Activated CD8-positive, alpha-beta memory T cell treated with anti-CD3 and anti-CD28 coated beads for 36 hours (primary cell): ENCODE data around the gene PXMP4. TPM values are rescaled to one million over a fixed set of nuclear protein-coding genes. Genes with fewer than 3 reads are reported as not detected.

Source experiments
- CTCF ChIA-PET: fragments of 350-600 bp; sonication (Branson Sonifier 250); formaldehyde crosslinking; loops from one replicate; lab custom pipeline; 2021; ENCODE audit warnings: antibody characterized with exemption; lab: Charles Lee
- POLR2A ChIA-PET: fragments of 350-600 bp; sonication (Branson Sonifier 250); formaldehyde crosslinking; loops from one replicate; lab custom pipeline; 2021; ENCODE audit warnings: antibody characterized with exemption; lab: Charles Lee
- total RNA-seq, 2 experiments: library from RNA; stranded (reverse); gene quantifications; one replicate each; pipeline ENCODE4 v1.2.3, GENCODE V29; 2021

PXMP4 gene
- total RNA-seq, 2 experiments from 2014 or later: 7.0 to 7.5 TPM

DNA sequence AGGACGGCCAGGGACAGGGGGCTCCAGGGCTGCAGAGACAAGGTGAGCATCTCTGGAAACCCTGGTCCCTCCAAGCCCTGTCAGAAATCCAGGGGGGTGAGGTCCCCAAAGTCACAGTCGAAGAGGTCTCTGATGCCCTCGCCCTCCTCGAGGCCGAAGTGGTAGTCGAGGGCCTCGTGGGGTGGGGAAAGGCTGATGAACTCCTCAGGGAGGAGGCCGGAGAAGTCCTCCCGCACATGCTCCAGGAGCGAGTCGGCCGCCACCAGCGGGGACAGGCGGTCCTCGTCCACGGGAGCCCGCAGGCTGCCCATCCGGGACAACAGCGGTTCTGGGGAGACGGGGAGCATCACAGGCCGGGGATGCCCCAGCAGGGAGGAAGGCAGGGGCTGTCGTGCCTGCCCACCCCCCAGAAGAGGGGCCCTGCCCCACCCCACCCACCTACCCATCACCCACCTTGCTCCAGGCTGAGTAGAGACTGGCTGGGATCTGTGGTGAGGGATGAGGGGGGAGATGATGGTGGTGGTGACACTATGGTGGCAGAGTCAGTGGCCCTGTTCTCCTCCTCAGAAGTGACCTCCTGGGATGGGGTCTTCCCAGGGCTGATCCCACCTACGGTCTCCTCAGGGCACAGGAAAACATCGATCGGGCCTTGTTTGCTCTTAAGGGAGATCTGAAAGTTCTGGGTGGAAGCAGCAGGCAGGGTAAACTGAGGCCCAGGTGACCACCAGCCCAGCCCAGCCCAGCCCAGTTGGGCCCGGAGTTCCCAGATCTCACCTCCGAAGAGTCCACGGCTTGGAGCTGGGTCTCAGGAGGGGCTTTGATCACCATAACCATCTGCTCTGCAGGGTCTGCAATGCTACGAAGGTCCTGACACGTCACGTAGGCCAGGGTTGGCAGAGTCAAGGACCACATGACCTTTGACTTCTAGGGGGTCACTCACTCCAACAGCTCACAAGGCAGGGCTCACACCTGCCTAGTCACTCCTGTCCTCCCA, 43.2 kb downstream of the PXMP4 start:
- CTCF ChIA-PET: interaction anchor here (1.5 kb wide), 1 partner anchor 9 kb away, joined by 8 read pairs; no protein-coding TSS in a partner anchor

GRCh38 chr20:33676121-33676520, 44.0 kb downstream of the PXMP4 start:
- ChIA-PET CTCF (no interaction called here), POLR2A (interaction anchor here (2.2 kb wide), 1 partner anchor 9 kb away, joined by 8 read pairs; no protein-coding TSS in a partner anchor)

More for the DNA sequence above, 43.2 kb downstream of the PXMP4 start:
- POLR2A ChIA-PET: interaction anchor here (2.2 kb wide), 1 partner anchor 8 kb away, joined by 8 read pairs; no protein-coding TSS in a partner anchor

- POLR2A ChIA-PET: interaction anchor here (2.2 kb wide), 1 partner anchor 10 kb away, joined by 8 read pairs; no protein-coding TSS in a partner anchor
- CTCF ChIA-PET: no interaction called here
Observed at GRCh38 chr20:33675136-33675959, 44.8 kb downstream of the PXMP4 start.

GRCh38 chr20:33674294-33675135, 45.6 kb downstream of the PXMP4 start, which contains the start of gene NECAB3:
TSS of gene NECAB3 (minus strand) at chr20:33674428. CDS start at chr20:33674352, 76 bp downstream.
- POLR2A ChIA-PET: interaction anchor here (0.6 to 2.2 kb wide), 2 partner anchors 11 kb away, joined by 3 to 8 read pairs; no protein-coding TSS in a partner anchor

GRCh38 chr20:33673410-33674293, 46.5 kb downstream of the PXMP4 start:
- ChIA-PET POLR2A (interaction anchor here (0.6 kb wide), 1 partner anchor 10 kb away, joined by 3 read pairs; no protein-coding TSS in a partner anchor), CTCF (interaction anchor here (0.6 to 1.3 kb wide), 2 partner anchors 9 to 15 kb away, joined by 3 read pairs; no protein-coding TSS in a partner anchor)

More at GRCh38 chr20:33674294-33675135, 45.6 kb downstream of the PXMP4 start, which contains the start of gene NECAB3:
- CTCF ChIA-PET: interaction anchor here (1.3 kb wide), 1 partner anchor 8 kb away, joined by 3 read pairs; no protein-coding TSS in a partner anchor

- ChIA-PET POLR2A (no interaction called here), CTCF (interaction anchor here (0.6 kb wide), 1 partner anchor 15 kb away, joined by 3 read pairs; no protein-coding TSS in a partner anchor)
Observed at GRCh38 chr20:33673114-33673409, 47.0 kb downstream of the PXMP4 start.

DNA sequence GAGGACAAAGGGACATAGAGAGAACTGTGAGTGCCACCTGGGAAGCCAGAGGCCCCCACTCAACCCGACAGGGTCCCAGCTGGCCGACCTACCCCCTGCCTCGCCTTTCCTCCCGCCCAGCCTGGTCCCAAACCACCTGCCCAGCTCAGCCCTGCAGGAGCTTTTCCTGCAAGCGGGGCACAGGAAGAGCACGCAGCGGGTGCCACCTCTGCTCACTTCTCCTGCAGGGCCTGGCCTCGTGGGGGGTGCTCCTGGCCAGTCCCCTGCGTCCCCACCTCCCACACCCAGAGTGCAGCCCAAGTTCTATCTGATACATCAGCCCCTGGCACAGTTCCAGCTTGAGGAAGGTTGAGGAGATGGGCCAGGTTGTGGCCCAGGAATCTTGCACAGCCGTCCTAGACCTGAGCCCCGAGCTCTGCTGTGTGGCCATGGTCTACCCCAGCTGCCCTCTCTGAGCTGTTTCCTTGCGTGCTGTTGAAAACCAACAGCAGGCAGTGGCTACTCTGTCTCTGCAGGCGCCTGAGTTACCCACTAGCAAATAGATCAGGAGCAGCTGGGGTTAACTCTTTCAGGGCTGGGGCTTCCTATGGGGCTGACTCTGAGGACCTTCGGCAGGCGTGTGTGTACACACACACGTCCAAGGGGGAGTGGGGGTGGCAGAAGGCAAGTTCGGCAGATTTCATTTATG, 47.5 kb downstream of the PXMP4 start:
- CTCF ChIA-PET: interaction anchor here (0.6 kb wide), 1 partner anchor 16 kb away, joined by 3 read pairs; no protein-coding TSS in a partner anchor
- POLR2A ChIA-PET: no interaction called here

GRCh38 chr20:33671573-33672288, 48.4 kb downstream of the PXMP4 start:
- POLR2A ChIA-PET: no interaction called here
- CTCF ChIA-PET: no interaction called here

DNA sequence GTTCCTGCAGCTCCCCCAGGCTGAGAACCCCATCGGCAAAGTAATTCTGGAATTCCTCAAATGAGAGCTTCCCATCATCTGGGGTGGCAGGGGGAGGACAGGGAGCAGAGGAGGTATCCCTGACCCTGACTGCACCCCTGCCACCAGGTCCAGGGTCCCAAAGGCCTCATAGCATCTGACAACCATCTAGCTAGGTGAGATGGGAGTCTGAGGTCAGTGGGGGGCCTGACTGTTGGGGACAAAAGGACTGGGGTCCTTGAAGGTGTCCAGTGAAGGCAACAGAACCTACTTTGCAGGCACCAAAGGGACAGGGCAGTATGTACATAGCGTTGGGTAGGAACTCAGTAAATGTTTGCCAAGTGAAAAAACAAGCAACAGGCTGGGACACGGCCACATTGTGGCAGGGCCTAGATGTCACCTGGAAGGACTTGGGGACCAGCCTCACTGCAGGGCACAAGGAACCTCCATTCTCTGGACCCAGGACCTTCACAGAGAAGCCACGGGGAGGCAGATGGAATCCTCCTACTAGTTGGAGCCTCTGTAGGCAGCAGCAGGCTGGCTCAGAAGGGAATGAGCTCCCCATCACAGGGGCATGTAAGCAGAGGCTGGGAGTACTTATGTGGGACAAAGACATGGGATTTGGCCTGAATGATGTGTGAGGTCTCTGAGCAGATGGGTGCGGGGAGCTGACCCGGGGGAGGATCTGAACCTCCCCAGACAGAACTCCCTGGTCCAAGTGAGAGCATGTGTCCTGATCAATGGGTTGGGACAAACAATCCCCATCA, 49.2 kb downstream of the PXMP4 start:
- CTCF ChIA-PET: interaction anchor here (0.6 kb wide), 1 partner anchor 72 kb away, joined by 3 read pairs; no protein-coding TSS in a partner anchor
- POLR2A ChIA-PET: interaction anchor here (0.7 kb wide), 1 partner anchor 68 kb away, joined by 3 read pairs; no protein-coding TSS in a partner anchor

DNA sequence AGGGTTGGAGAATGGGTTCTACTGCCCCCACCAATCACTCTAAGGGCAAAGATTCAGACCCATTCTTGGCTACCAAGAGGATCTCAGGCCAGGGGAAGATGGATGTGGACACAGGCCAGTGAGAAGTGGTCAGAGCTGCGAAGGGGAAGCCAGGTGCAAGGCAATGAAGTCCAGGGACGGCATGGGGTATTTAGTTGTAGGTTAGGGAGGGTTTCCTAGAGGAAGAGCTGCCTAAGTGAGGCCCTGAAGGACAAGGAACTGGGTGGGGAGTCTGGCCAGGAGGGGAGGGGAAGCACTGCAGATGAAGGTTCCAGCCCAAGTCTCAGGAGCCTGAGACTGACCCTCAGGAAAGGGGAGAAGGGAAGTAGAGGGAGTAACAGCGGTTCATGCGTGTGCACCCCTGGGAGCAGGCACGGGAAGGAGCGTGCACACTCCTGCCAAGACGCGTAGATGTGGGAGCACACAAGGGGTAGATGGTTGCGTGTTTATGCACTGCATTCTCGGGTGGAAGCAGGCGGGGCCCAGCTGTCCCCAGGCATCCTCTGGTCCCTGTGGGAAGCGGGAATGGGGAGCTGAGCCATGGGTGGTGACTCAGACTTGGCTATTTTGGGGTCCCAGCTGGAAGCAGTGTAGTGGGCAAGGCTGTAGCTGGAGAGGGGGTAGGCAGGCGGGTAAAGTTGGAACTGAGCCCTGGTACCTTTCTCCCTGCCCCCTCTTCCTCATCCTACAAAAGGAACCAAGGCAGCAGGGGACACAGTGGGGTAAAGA, 50.1 kb downstream of the PXMP4 start:
- POLR2A ChIA-PET: interaction anchor here (0.7 to 1.0 kb wide), 2 partner anchors 9 to 67 kb away, joined by 3 to 4 read pairs; no protein-coding TSS in a partner anchor
- CTCF ChIA-PET: interaction anchor here (0.6 to 3.0 kb wide), 5 partner anchors 12 to 226 kb away, joined by 3 to 16 read pairs (median 4); partner anchors contain the start of genes CBFA2T2, SNTA1 and ZNF341

DNA sequence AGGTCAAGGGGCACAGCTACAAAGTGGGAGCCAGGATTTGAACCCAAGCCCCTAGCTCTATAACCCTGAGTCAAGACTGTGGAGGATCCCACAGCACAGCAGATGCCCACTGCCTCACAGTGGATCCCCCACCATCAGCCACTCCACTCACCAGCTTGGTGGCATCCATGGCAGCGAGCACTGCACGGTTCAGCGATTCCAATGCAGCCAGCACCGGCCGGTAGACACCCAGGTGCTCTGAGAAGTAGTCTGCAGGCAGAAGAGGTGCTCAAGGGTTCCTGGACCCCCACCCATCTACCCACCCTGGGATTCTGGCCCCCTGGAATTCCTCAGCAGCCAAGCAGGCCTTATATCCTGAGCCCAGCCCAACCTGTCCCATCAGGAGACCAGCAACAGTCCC, 50.9 kb downstream of the PXMP4 start:
- ChIA-PET CTCF (interaction anchor here (1.0 to 3.5 kb wide), 7 partner anchors 13 to 225 kb away, joined by 3 to 17 read pairs (median 6); partner anchors contain the start of genes CBFA2T2, E2F1, SNTA1 and ZNF341), POLR2A (interaction anchor here (0.6 to 3.7 kb wide), 7 partner anchors 10 to 225 kb away, joined by 3 to 23 read pairs (median 8); partner anchors contain the start of genes CBFA2T2 and ZNF341)

DNA sequence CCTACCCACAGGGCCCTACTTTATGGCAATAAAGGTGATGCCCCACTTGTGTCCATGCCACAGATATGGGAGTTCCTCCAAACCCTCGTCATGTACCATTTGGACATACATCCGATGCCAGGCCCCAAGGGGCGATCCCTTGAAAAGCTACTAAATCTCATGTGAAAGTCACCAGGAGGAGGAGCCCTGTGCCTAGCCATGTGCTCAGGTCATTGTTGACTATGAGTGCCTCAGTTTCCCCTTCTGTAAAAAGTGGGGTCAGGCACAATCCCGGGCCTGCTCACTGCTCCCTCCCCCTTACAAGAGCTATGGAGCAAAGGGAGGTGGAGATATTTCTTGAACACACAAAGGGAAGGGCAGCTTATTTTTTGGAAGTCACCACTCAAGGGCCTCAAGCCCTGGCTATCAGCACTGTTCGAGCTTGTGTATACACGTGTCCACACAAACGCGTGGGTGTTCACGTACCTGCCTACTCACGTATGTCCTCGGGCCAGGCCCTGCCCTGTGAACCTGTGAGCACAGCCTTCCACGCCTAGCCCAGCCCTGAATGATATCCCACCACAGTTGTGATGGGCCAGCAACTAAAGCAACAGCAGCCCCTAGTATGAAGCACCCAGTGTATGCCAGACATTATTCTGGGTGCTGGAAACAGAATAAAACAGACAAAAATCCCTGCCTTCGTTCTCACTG, 51.5 kb downstream of the PXMP4 start:
- POLR2A ChIA-PET: interaction anchor here (0.6 to 3.7 kb wide), 9 partner anchors 13 to 326 kb away, joined by 3 to 23 read pairs (median 6); partner anchors contain the start of genes CBFA2T2, PXMP4 and ZNF341
- CTCF ChIA-PET: interaction anchor here (0.6 to 3.5 kb wide), 19 partner anchors 9 to 361 kb away, joined by 3 to 17 read pairs (median 6); partner anchors contain the start of genes CBFA2T2, E2F1 and SNTA1
